NCI-H524 treated with DMSO at 0.1 percent for 48 hours (cell line): ENCODE measurements around the gene ISM1.
"Not testable (repeated sequence)": the region's sequence is repeated elsewhere in the genome, so short reads cannot be mapped to it uniquely, and the experiment has no call there.

Source experiments
- DNase-seq: peaks from one replicate; lab custom pipeline; 2025; lab: John Stamatoyannopoulos, UW

Gene ISM1

DNA sequence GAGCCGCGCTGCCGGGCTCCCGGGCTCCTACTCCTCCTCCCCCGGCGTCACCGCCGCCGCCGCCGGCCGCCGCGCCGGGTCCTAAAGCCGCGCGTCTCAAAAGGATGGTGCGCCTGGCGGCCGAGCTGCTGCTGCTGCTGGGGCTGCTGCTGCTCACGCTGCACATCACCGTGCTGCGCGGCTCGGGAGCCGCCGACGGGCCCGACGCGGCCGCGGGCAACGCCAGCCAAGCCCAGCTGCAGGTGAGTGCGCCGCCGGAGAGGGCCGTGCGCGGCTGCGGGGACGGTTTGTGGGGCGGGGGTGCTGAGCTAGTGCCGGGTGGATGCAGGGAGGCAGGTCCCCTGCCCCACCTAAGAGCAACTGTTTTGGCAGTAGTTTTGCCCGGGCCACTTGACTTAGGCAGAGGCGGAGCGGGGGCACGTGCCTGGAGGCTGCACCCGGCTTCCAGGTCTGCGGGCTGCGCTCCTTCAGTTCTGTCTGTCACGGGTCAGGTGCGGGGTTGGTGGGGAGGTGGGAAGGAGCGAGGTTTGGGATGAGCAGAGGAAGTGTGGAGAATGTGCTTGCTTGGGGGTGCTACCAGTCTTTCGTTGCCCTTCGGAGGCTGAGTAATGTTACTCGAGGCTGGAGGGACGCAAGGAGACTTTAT is 722 bp downstream of the ISM1 start:
- DNase-seq, result no peak

DNA sequence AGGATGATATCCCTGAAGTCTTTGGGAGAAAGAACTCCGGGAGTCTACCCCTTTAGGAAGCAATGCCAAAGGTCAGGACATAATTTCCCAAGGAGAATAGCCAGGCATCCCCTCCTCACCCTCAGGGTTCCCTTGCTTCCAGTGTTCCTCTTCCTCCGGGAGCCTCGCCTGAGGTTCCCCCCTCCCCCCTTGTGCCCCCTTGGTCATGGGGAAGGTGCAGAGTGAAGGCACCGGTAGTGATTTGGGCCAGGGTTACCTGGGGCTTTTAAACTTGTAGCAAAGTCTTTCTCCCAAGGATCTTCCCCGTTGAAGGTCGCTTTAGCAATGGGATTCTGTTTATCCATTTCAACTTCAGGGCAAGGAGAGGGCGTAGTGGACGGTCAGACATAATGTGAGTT is 1.2 kb downstream of the ISM1 start:
- DNase-seq, result no peak

DNA sequence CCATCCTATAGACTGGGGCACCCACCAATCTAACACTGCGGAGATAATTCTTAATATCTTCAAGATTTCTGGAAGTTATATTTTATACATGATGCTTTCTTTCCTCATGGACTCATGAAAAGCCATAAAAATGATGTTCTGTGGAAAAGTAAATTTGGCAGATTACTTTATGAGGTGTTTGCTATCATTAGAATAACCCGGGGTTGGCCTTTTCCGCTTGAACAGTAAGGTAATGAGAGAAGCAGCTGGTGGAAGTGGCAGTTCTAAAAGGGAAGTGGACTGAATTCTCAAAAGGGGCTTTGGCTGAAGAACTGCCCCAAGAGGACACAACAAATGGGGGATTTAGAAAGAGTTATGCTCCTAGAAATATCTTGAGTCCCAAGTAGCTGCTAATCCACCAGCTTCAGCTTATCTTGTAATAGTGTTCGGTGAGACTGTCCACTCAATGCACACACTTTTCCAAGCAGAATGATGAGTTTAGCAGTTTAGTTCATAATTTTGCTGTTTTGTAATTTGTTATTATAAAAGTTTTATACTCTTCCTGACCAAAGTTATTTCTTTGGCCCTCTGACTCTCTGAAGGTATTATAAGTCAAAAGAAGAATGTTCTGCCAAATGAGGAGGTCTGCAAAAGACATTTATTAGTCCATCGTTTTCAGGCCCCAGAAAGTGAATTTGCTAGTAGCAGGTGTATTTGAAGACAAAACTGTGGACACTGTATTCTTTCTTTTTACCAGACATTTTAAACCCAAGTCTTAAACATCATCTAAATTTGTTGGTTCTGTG is 2.9 kb downstream of the ISM1 start:
- no peak for DNase-seq

DNA sequence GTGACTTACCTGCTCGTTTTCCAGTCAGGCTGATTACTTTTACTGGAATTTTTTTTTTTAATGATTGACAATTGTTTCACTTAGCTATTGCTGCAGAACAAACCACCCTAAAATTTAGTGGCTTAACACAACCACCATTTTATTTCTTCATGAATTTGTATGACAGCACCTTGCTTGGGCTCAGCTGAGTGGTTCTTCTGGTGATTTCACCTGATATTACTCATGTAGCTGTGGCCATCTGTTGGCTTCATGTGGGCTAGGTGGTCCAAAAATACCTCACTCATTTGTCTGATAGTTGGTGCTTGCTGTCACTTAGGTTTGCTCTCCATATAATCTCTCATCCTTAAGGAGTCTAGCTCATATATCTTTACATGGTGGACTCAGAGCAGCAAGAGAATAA is 5.3 kb downstream of the ISM1 start:
- DNase-seq, result no peak

DNA sequence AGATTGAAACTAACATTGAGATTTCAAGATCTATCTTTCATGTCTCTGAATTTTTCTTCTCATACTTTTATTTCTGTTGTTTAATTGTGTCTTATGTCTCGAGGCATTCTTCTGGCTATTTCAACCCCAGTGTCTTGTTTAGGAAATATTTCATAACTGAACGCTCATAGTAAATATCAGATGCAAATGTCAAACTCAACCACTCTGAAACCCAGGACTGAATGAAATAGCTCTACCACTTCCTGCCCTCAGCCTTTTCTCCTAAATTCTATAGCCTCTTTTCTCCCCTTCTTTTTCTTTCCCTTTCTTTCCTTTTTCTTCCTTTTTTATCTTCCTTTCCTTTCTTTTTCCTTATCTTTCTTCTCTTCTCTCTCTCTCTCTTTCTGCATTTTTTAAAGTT is 7.7 kb downstream of the ISM1 start:
- DNase-seq, result no peak

DNA sequence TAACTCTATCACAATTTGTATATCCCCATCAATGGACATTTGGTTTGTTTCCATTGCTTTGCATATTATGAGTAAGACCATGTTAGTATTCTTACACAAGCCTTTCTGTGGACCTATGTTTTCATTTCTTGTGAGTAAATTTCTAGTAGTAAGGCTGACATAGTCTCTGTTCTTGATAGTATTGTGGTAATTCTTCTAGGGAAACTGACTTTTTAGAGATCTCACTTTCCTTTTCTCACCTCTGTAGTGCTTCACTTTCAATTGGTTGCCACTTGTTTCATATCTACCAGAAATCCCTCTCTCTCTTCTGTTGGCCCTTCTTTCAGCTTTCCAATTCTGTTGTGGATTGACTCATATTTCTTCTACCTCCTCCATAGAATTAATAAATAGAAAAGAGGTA is 8.5 kb downstream of the ISM1 start:
- no peak for DNase-seq

DNA sequence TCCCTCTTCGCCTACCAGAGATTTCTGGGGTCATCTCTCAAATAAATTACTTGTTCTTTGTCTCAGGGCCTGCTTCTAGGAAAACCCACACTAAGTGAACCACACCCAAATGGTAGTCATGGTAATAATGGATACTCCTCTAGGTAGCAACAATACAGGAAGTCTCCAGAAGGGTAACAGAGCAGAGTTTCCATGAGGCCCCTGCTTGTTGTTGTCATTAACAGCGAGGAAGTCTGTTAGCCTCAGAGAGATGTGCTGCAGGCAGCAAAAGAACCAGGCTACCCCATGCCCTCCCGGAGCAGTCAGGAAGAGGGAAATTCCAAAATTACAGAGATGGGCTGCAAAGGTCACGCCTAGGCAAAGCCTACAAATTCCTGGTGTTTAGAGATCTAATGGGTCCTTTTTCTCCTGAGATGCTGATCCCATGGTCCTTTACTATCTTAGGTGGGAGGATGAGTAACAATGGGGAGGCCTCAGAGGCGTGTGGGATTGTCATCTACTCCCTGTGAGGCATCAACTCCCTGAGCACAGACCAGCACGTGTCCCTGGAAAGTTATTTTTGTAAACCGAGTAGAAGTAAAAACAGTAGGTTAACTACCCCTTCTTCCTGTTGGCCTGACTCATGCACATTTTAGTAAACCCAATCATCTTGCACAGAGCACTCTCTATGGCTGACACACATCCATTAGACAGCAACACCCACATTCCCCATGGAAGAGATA is 10.1 kb downstream of the ISM1 start:
- no peak for DNase-seq

DNA sequence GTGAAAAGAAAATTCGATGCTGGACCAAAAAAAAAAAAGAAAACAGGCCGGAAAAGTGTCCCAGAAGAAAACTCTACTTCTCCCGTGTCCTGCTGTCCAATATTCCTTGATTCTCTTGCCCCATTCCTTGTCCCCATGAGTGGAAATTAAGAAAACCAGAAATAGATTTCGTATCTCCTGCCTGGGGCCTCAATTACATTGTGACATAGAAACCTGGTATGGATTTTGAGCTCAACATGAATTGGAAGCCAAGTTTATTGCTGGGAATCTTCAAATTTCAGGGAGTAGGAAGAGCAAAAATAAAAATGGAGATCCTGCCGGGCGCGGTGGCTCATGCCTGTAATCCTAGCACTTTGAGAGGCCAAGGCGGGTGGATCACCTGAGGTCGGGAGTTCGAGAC is 11.9 kb downstream of the ISM1 start:
- no peak for DNase-seq

DNA sequence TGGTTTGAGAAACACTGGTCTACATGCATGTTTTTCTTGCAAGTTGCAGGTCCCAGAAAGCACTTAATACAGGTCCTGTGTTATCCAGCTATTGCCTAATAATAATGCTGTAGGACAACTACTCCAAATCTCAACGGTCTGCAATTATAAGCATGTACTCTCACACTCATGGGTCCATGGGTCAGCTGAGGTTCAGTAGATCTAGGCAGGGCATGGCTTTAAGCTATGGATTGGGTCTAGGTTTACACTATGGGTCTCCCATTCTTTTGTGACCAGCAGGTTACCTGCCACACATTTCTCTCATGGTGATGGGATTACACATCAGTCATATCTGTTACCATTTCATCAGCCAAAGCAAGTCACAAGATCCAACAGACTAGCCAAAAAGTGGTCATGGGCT is 13.9 kb downstream of the ISM1 start:
- DNase-seq, result no peak

DNA sequence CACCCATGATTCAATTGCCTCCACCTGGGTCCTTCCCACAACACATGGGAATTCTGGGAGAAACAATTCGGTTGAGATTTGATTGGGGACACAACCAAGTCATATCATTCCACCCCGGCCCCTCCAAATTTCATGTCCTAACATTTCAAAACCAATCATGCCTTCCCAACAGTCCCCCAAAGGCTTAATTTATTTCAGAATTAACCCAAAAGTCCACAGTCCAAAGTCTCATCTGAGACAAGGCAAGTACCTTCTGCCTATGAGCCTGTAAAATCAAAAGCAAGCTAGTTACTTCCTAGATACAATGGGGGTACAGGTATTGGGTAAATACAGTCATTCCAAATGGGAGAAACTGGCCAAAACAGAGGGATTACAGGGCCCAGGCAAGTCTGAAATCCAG is 15.3 kb downstream of the ISM1 start:
- DNase-seq, result not testable (repeated sequence)

DNA sequence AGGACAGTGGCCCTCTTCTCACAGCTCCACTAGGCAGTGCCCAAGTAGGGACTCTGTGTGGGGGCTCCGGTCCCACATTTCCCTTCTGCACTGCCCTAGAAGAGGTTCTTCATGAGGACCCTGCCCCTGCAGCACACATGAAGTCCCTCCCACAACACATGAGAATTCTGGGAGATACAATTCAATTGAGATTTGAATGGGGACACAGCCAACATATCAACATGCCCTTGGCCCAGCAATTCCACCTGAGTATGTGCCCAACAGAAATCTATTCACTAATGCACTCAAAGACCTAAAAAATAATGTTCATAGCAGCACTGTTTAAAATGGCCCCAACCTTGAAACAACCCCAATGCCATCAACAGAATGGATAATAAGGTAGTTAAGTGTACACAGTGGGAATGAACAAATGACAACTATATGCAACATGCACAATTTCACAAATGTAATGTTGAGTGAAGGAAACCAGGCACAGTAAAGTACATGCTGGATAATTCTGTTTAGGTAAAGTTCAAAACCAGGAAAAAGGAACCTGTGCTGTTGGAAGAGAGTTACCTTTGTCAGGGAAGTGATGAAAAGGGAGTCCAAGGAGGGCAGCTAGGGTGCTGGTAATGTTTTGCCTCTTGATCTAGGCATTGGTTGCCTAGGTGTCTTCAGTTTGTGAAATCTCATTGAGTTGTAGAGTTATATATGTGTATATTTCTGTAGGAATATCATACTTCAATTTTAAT is 16.1 kb downstream of the ISM1 start:
- DNase-seq, result no peak

DNA sequence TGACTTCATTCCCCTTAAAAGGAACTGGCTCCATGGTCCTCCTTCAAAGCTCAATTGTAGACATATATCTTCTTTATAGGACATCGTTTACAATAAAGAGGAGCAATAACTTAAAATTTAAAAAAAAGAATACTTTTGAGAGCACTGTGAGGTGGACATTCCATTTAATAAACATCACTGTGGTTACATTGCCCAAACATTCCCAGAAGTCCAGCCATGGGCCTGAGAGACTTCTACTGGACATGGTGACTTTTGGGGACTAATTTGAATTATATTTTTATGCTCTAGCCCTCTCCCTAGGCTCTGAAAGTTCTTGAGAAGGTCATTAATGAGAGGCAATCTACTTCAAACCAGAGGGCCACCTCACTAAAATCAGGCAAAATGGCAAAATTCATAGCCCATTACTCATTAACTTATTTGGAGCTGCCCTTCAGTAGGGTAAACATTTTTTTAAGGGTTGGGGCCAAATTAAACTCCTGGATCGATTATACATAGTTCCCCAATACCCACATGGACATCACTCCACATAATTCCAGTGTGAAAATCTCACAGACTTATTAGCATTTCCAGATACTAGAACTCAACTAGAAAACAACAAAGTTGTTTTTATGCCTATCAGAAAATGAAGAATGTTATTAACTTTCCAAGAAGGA is 17.1 kb downstream of the ISM1 start:
- DNase-seq, result no peak

DNA sequence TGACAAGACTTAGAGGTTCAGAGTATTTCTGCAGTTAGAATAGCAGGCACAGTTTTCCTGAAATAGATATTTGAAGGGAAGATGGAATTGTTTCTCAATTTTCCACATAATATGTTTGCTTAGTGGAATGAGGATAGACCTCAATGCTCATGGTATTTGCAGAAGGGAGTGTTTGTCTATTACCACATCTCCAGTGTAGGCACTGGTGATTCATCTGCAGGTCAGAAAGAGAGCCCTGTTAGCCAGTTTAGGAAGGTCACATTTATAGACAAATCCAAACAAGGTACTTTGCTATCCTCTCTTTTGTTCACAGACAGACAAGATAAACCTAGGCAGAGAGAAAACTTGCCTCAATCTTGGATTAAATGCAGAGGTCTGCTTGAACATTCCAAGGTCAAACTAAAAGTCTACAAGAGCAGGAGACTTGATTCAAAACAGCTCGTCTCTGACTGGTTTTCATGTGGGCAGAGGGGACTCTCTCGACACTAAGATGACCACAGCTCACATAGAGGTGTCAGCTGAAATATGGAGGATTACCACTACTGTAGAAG is 22.8 kb downstream of the ISM1 start:
- DNase-seq, result no peak

DNA sequence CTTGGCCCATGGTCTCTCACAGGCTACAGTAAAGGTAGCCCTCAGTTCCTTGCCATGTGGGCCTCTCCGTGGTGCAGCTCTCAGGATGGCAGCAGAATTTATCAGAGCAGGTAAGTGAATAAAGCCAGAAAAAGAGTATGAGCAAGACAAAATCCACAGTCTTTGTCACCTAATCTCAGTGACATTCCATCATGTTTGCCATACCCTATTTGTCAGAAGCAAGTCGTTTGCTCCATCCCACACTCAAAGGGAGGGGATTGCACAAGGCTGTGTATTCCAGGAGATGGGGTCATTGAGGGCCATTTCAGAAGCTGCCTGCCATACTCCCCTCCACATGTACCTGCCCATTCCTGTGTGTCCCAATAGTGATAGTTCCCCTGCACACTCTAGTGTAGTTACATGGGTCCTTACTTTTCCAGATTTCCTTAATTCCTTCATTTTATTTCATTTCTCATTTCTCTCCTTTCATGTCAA is 24.2 kb downstream of the ISM1 start:
- DNase-seq, result no peak

DNA sequence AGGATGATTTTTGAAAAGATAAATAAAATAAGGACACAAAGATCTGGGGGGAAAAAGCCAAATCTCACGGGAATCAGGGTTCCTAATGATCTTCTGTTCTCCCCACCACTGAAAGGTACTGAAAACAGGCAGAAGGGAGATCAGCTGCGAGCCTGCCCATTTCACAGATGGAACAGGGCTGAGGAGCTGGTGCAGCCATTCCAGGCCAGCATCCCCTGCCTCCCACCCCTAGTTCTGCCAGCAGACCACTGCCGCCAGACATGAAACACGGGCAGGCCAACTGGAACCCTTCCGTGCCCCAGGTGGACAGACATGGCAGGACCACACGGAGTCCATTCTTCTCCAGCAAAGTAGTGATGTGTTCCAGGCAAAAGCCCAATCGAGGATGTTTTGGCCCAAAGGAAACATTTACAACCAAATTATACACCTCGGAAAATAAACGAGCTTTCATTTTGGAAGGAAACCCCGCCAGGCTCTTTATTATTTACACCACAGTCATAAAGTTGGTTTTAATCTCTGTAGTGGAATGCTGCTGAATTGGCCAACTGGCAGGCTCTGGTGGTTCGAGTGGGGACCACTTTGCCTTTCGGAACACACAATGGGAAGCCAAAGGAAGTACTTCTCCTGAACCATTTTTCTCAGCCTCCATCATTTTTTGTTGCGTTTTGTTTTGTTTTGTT is 28.2 kb downstream of the ISM1 start:
- DNase-seq, result no peak

DNA sequence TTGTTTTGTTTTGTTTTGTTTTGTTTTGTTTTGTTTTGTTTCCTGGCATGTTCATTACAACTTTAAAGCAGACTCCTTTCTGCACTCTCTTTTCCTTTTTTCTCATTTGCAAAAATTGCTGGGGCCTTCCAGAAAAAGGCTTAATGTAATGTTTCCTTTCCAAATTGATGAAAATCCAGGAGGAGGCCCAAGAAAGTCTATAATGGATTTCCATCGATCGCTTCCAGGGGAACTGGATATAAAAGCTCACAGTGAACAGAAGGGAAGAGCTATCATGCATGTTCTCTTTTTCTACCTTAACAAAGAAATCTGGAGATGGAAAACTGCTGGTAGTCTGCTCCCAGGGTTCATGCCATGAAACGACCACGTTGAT is 28.7 kb downstream of the ISM1 start:
- no peak for DNase-seq

DNA sequence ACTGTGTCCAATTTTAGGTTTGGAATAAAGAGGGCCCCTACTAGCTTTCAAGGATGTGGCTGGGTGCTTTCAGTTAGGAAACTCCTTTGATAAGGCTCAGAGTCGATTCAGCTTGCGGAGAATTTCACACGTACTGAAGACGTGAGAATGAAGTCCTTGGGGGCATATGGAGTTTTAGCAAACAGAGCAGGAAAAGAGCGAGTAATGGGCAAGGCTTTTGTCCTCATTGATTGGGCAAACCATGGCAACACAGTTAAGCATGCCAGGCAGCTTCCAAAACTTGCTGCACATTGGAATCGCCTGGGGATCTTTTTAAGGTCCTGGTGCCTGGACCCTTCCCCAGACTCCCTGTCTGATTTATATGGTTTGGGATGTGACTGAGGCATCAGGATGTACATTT is 29.2 kb downstream of the ISM1 start:
- DNase-seq, result no peak

DNA sequence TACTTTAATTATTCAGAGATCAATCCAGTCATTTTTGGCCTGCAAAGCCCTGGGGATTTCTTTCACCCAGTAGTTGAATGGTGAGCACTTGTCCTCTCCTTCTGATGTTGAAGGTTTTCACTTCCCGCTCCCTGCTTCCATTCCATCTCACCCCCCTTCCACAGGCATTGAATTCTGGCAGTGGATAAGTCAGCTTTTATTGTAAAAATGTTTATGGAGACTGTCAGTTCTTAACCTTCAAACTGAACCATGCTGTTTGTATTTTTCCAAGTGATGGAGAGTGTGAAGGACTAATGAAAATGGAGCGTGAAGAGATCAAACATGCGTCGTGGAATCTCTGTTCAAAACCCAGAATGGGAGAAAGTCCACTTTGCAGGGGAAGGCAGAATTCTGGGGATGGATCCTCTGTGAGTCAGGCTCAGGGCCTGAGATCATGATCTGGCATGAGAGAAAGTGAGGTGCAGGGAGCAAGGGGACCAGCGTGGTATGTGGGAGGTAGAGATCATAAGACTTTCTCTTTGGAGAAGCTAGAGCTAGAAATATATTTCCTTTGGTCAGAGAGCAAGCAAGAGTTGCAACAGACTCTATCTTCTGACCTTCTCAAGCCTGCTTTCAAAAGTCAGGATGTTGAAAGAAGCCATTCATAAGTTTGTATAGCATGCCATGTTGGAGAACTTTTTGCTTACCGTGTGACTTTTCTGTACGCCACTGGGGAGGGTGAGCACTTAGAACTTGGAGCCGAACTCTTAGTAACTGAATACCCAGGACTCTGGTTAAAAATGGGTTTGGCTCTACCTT is 30.2 kb downstream of the ISM1 start:
- DNase-seq, result no peak

DNA sequence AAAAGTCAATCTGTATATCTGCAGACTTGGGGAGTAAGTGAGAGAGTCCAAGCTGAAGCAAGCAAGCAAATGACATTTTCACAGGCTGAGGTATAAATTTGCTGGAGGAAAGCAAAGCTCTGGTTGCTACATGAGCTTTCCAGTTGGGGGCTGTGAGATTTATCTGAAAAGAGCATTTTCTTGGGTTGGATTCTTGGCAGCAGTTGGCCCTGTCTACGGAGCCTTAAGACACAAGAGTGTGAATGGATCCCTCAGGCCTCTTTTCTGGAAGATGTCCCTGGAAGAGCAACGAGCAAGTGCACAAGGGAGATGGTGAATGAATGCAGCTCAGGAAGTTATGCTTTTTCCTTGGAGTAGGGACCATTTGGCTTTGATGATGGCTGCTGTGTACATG is 30.8 kb downstream of the ISM1 start:
- no peak for DNase-seq

DNA sequence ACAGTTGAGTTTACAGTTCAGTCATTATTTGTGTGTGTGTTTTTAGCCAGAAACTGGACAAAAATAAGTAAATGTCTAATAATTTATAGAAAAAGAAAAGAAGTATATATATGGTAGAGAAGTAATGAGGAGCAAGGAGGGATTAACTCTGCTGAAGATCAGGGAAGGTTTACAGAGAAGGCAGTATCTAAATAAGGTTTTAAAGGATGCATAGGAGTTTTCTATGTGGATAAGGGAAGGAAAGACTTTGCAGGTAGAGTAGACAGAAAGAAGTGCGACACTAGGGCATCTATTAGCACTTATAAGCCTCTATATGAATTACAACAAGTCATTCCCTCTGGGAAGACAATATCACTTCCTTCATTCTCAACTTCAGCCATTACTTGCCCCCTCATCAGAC is 34.3 kb downstream of the ISM1 start:
- no peak for DNase-seq
